K562 (cell line): ENCODE data around the gene ZNF891.

Experiments
- ARID1B ChIP-seq: fragments of 450-650 bp; IDR thresholded peaks from 2 replicates; pipeline ENCODE4 v1.6.1; 2016; ENCODE audit warnings: antibody characterized with exemption, mild to moderate bottlenecking, inconsistent platforms
- CHD2 ChIP-seq: IDR thresholded peaks from 2 replicates; pipeline ENCODE4 v1.6.1; 2011; ENCODE audit warnings: low read depth, low read length
- TF ChIP-seq, protein P1 (sequence below): sonication (generic); formaldehyde crosslinking; IDR thresholded peaks from 2 replicates; pipeline ENCODE4 v1.8.0; 2022; ENCODE audit warnings: missing genetic modification reagents, mild to moderate bottlenecking, borderline replicate concordance

DNA sequence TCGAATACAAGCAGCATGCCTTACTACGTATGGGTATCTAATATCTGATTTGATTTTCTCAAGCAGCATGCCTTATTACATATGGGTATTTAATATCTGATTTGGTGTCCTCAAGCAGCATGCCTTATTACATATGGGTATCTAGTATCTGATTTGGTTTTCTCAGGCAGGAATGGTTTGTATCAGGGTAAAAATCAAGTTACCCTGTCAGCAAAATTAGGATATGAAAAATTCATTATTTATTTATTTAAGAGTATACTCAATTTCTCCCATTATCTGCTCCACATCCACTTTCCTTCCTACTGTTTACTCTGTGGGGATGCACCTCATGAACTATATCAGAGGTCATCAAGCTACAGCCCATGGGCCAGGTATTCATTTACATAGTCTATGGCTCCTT, 21.9 kb downstream of the ZNF891 start:
- TF ChIP-seq CHD2 (no peak), ARID1B (no peak)
- TF ChIP-seq, protein P1, sequence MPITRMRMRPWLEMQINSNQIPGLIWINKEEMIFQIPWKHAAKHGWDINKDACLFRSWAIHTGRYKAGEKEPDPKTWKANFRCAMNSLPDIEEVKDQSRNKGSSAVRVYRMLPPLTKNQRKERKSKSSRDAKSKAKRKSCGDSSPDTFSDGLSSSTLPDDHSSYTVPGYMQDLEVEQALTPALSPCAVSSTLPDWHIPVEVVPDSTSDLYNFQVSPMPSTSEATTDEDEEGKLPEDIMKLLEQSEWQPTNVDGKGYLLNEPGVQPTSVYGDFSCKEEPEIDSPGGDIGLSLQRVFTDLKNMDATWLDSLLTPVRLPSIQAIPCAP (CRISPR knock-in tag) = no peak
